ENCODE data around the gene BAHCC1.

The BAHCC1 gene

GRCh38 chr17:81388612-81389367, 6.5 kb upstream of the BAHCC1 start:
- no peak overlapping the region for H3K27ac ChIP-seq (ENCODE audit: low read depth, low read length)
- 40% methylated on average over 19 of the region's 19 CpGs for WGBS
- peaks cover 33% of the 10 kb centered on the region for H3K4me1 ChIP-seq (ENCODE audit: insufficient read depth, low read length)
- no peak overlapping the region for H3K4me3 ChIP-seq (ENCODE audit: low read length)
- no peaks in the 10 kb centered on the region for H3K36me3 ChIP-seq (ENCODE audit: insufficient read depth, low read length)
- no peak overlapping the region for H3K9ac ChIP-seq (ENCODE audit: low read depth, low read length)
- no peaks in the 10 kb centered on the region for H3K9me3 ChIP-seq (ENCODE audit: insufficient read depth, low read depth, low read length)
- peaks cover 93% of the 10 kb centered on the region for H3K27me3 ChIP-seq (ENCODE audit: insufficient read depth, low read length)

GRCh38 chr17:81389585-81389984, 5.7 kb upstream of the BAHCC1 start:
- Histone ChIP-seq H3K9ac (ENCODE audit: low read depth, low read length) (no peak overlapping the region), H3K4me1 (ENCODE audit: insufficient read depth, low read length) (peaks cover 37% of the 10 kb centered on the region), H3K27ac (ENCODE audit: low read depth, low read length) (no peak overlapping the region), H3K9me3 (ENCODE audit: insufficient read depth, low read depth, low read length) (no peaks in the 10 kb centered on the region), H3K36me3 (ENCODE audit: insufficient read depth, low read length) (no peaks in the 10 kb centered on the region), H3K27me3 (ENCODE audit: insufficient read depth, low read length) (peaks cover 87% of the 10 kb centered on the region), H3K4me3 (ENCODE audit: low read length) (0 out of 2 replicates have a peak overlapping the region, but pooled peaks have one; percentile 10)
- 49% methylated on average over 10 of the region's 10 CpGs for WGBS

GRCh38 chr17:81390029-81390872, 5.0 kb upstream of the BAHCC1 start:
- no peaks in the 10 kb centered on the region for H3K9me3 ChIP-seq (ENCODE audit: insufficient read depth, low read depth, low read length)
- no peaks in the 10 kb centered on the region for H3K36me3 ChIP-seq (ENCODE audit: insufficient read depth, low read length)
- H3K9ac ChIP-seq (ENCODE audit: low read depth, low read length), result no peak overlapping the region
- 0 out of 2 replicates have a peak overlapping the region, but pooled peaks have one; percentile 10 for H3K4me3 ChIP-seq (ENCODE audit: low read length)
- H3K4me1 ChIP-seq (ENCODE audit: insufficient read depth, low read length), result peaks cover 40% of the 10 kb centered on the region
- WGBS, result 46% methylated on average over 16 of the region's 17 CpGs
- H3K27ac ChIP-seq (ENCODE audit: low read depth, low read length), result no peak overlapping the region
- peaks cover 81% of the 10 kb centered on the region for H3K27me3 ChIP-seq (ENCODE audit: insufficient read depth, low read length)

GRCh38 chr17:81390873-81391255, 4.4 kb upstream of the BAHCC1 start:
- H3K27me3 ChIP-seq (ENCODE audit: insufficient read depth, low read length), result peaks cover 78% of the 10 kb centered on the region
- H3K9ac ChIP-seq (ENCODE audit: low read depth, low read length), result no peak overlapping the region
- 78% methylated on average over 12 of the region's 13 CpGs for WGBS
- no peaks in the 10 kb centered on the region for H3K9me3 ChIP-seq (ENCODE audit: insufficient read depth, low read depth, low read length)
- H3K36me3 ChIP-seq (ENCODE audit: insufficient read depth, low read length), result no peaks in the 10 kb centered on the region
- peaks cover 40% of the 10 kb centered on the region for H3K4me1 ChIP-seq (ENCODE audit: insufficient read depth, low read length)
- no peak overlapping the region for H3K27ac ChIP-seq (ENCODE audit: low read depth, low read length)
- no peak overlapping the region for H3K4me3 ChIP-seq (ENCODE audit: low read length)

- H3K27me3 ChIP-seq (ENCODE audit: insufficient read depth, low read length), result peaks cover 76% of the 10 kb centered on the region
- no peak overlapping the region for H3K9ac ChIP-seq (ENCODE audit: low read depth, low read length)
- H3K9me3 ChIP-seq (ENCODE audit: insufficient read depth, low read depth, low read length), result no peaks in the 10 kb centered on the region
- H3K4me3 ChIP-seq (ENCODE audit: low read length), result no peak overlapping the region
- WGBS, result 86% methylated on average over 10 of the region's 10 CpGs
- no peaks in the 10 kb centered on the region for H3K36me3 ChIP-seq (ENCODE audit: insufficient read depth, low read length)
- no peak overlapping the region for H3K27ac ChIP-seq (ENCODE audit: low read depth, low read length)
- peaks cover 40% of the 10 kb centered on the region for H3K4me1 ChIP-seq (ENCODE audit: insufficient read depth, low read length)
These were observed 3.8 kb upstream of the BAHCC1 start for GRCh38 chr17:81391293-81391935.

- H3K27ac ChIP-seq (ENCODE audit: low read depth, low read length), result no peak overlapping the region
- peak overlapping the region; percentile 57 for H3K4me3 ChIP-seq (ENCODE audit: low read length)
- no peaks in the 10 kb centered on the region for H3K36me3 ChIP-seq (ENCODE audit: insufficient read depth, low read length)
- H3K9me3 ChIP-seq (ENCODE audit: insufficient read depth, low read depth, low read length), result no peaks in the 10 kb centered on the region
- H3K27me3 ChIP-seq (ENCODE audit: insufficient read depth, low read length), result peaks cover 68% of the 10 kb centered on the region
- peak overlapping the region; percentile 74; the same call in 1 of the 2 replicates for H3K9ac ChIP-seq (ENCODE audit: low read depth, low read length)
- H3K4me1 ChIP-seq (ENCODE audit: insufficient read depth, low read length), result peaks cover 40% of the 10 kb centered on the region
- 47% methylated on average over 32 of the region's 34 CpGs for WGBS
These were observed 3.0 kb upstream of the BAHCC1 start for GRCh38 chr17:81391936-81392908.

- WGBS, result under 1% methylated on average over 93 of the region's 93 CpGs
These were observed 2.2 kb upstream of the BAHCC1 start for GRCh38 chr17:81392909-81393654.

GRCh38 chr17:81393684-81394376, 1.4 kb upstream of the BAHCC1 start:
- under 1% methylated on average over 63 of the region's 63 CpGs for whole genome bisulfite sequencing
- H3K27me3 ChIP-seq (ENCODE audit: insufficient read depth, low read length), result peaks cover 66% of the 10 kb centered on the region

More at GRCh38 chr17:81392909-81393654, 2.2 kb upstream of the BAHCC1 start:
- peaks cover 66% of the 10 kb centered on the region for H3K27me3 ChIP-seq (ENCODE audit: insufficient read depth, low read length)
- H3K27ac ChIP-seq (ENCODE audit: low read depth, low read length), result peak overlapping the region; percentile 82; the same call in 1 of the 2 replicates
- peak overlapping the region; percentile 57 for H3K4me3 ChIP-seq (ENCODE audit: low read length)
- H3K36me3 ChIP-seq (ENCODE audit: insufficient read depth, low read length), result no peaks in the 10 kb centered on the region
- peaks cover 45% of the 10 kb centered on the region for H3K4me1 ChIP-seq (ENCODE audit: insufficient read depth, low read length)
- no peaks in the 10 kb centered on the region for H3K9me3 ChIP-seq (ENCODE audit: insufficient read depth, low read depth, low read length)
- H3K9ac ChIP-seq (ENCODE audit: low read depth, low read length), result peak overlapping the region; percentile 74

GRCh38 chr17:81394377-81394920, 808 bp upstream of the BAHCC1 start:
- Histone ChIP-seq H3K9ac (ENCODE audit: low read depth, low read length) (no peak overlapping the region), H3K36me3 (ENCODE audit: insufficient read depth, low read length) (no peaks in the 10 kb centered on the region), H3K4me1 (ENCODE audit: insufficient read depth, low read length) (peaks cover 38% of the 10 kb centered on the region), H3K4me3 (ENCODE audit: low read length) (peak overlapping the region; percentile 47), H3K9me3 (ENCODE audit: insufficient read depth, low read depth, low read length) (no peaks in the 10 kb centered on the region), H3K27ac (ENCODE audit: low read depth, low read length) (peak overlapping the region; percentile 27; the same call in 1 of the 2 replicates), H3K27me3 (ENCODE audit: insufficient read depth, low read length) (peaks cover 63% of the 10 kb centered on the region)
- 10% methylated on average over 14 of the region's 16 CpGs for WGBS

More at GRCh38 chr17:81393684-81394376, 1.4 kb upstream of the BAHCC1 start:
- Histone ChIP-seq H3K4me3 (ENCODE audit: low read length) (peak overlapping the region; percentile 57), H3K27ac (ENCODE audit: low read depth, low read length) (peak overlapping the region; percentile 82; the same call in 1 of the 2 replicates), H3K4me1 (ENCODE audit: insufficient read depth, low read length) (peaks cover 44% of the 10 kb centered on the region), H3K9me3 (ENCODE audit: insufficient read depth, low read depth, low read length) (no peaks in the 10 kb centered on the region), H3K36me3 (ENCODE audit: insufficient read depth, low read length) (no peaks in the 10 kb centered on the region), H3K9ac (ENCODE audit: low read depth, low read length) (peak overlapping the region; percentile 74)

Measured in HUES64 (cell line).